ENCODE measurements around the gene PSME1. TPM values are rescaled to one million over a fixed set of nuclear protein-coding genes. Genes with fewer than 3 reads are reported as not detected.

PSME1 gene
- total and polyA plus RNA-seq, 4 donors, result 63.3 to 237 (median 101) TPM

- no peaks in the 10 kb centered on the region for H3K9me3 ChIP-seq (ENCODE audit: control insufficient read depth in 4 of 4, low read length in 3 of 4)
- H3K27ac ChIP-seq (ENCODE audit: low read depth in 1 of 2, low read length in 2 of 2), result peak within 1 kb of the TSS; percentile 89 to 91
- no peaks in the 10 kb centered on the region for H3K27me3 ChIP-seq (ENCODE audit: control insufficient read depth in 4 of 4, insufficient read depth in 4 of 4, low read length in 3 of 4)
- DNase-seq (ENCODE audit: low spot score), result peak; percentile 88
- TF ChIP-seq SP1 (IDR thresholded peaks at IDR 0.05) (peak; percentile 59), REST (IDR thresholded peaks at IDR 0.05) (no peak), HNF4A (conservative IDR thresholded peaks at IDR 0.05) (peak; percentile 78 to 84), MAX (IDR thresholded peaks at IDR 0.05) (no peak), JUND (IDR thresholded peaks at IDR 0.05) (peak in 1 of 2 donors; percentile 53), CTCF (IDR thresholded peaks at IDR 0.05; ENCODE audit: low read depth, low read length, missing input control) (no peak), HNF4G (IDR thresholded peaks at IDR 0.05) (peak; percentile 67), RAD21 (IDR thresholded peaks at IDR 0.05) (peak in 1 of 2 donors; percentile 11), RXRA (IDR thresholded peaks at IDR 0.05) (peak; percentile 38 to 63), NR2F2 (IDR thresholded peaks at IDR 0.05) (no peak), FOXA2 (IDR thresholded peaks at IDR 0.05) (no peak), TAF1 (conservative IDR thresholded peaks at IDR 0.05) (no peak), EGR1 (IDR thresholded peaks at IDR 0.05; ENCODE audit: low read depth in 2 of 2) (no peak), FOXA1 (IDR thresholded peaks at IDR 0.05) (peak; percentile 39)
- H3K4me3 ChIP-seq (ENCODE audit: low read depth in 1 of 3, low read length in 3 of 3), result peak within 1 kb of the TSS; percentile 87 to 97 (median 93)
- WGBS, result under 1% methylated on average over 25 of the region's 25 CpGs
- peaks cover 3 to 42% (median 26%) of the 10 kb centered on the region in 4 donors for H3K4me1 ChIP-seq (ENCODE audit: control insufficient read depth in 4 of 4, insufficient read depth in 4 of 4, low read length in 3 of 4)
- peak within 1 kb of the TSS; percentile 57 to 79 for H3K9ac ChIP-seq (ENCODE audit: low read depth in 1 of 2, low read length in 2 of 2)
- peaks cover 5 to 33% (median 28%) of the 10 kb centered on the region in 4 donors for H3K36me3 ChIP-seq (ENCODE audit: control insufficient read depth in 4 of 4, insufficient read depth in 3 of 4, low read depth in 1 of 4, low read length in 3 of 4)
Measured at GRCh38 chr14:24146453-24146977, 10.5 kb downstream of the PSME1 start, which contains the start of gene PSME2. TSS of gene PSME2 (minus strand) at chr14:24146610. CDS start at chr14:24146581, 29 bp downstream.

- H3K27me3 ChIP-seq (ENCODE audit: control insufficient read depth in 4 of 4, insufficient read depth in 4 of 4, low read length in 3 of 4), result no peaks in the 10 kb centered on the region
- H3K36me3 ChIP-seq (ENCODE audit: control insufficient read depth in 4 of 4, insufficient read depth in 3 of 4, low read depth in 1 of 4, low read length in 3 of 4), result peaks cover 5 to 39% (median 34%) of the 10 kb centered on the region in 4 donors
- H3K27ac ChIP-seq (ENCODE audit: low read depth in 1 of 2, low read length in 2 of 2), result peak within 1 kb of the TSS; percentile 89 to 91
- DNase-seq (ENCODE audit: low spot score), result peak; percentile 96
- H3K9me3 ChIP-seq (ENCODE audit: control insufficient read depth in 4 of 4, low read length in 3 of 4), result no peaks in the 10 kb centered on the region
- peaks cover 3 to 37% (median 22%) of the 10 kb centered on the region in 4 donors for H3K4me1 ChIP-seq (ENCODE audit: control insufficient read depth in 4 of 4, insufficient read depth in 4 of 4, low read length in 3 of 4)
- WGBS, result under 1% methylated on average over 57 of the region's 57 CpGs
- H3K4me3 ChIP-seq (ENCODE audit: low read depth in 1 of 3, low read length in 3 of 3), result peak within 1 kb of the TSS; percentile 87 to 97 (median 93)
- H3K9ac ChIP-seq (ENCODE audit: low read depth in 1 of 2, low read length in 2 of 2), result peak within 1 kb of the TSS; percentile 57 to 79
- TF ChIP-seq MAX (IDR thresholded peaks at IDR 0.05) (no peak), HNF4G (IDR thresholded peaks at IDR 0.05) (no peak), REST (IDR thresholded peaks at IDR 0.05) (no peak), HNF4A (conservative IDR thresholded peaks at IDR 0.05) (peak in 1 of 2 donors; percentile 35), JUND (IDR thresholded peaks at IDR 0.05) (no peak), RAD21 (IDR thresholded peaks at IDR 0.05) (peak in 1 of 2 donors; percentile 40), GABPA (IDR thresholded peaks at IDR 0.05 in 1 of 2, conservative IDR thresholded peaks at IDR 0.05 in 1 of 2) (peak; percentile 60 to 86), NR2F2 (IDR thresholded peaks at IDR 0.05) (peak; percentile 27), TAF1 (conservative IDR thresholded peaks at IDR 0.05) (peak; percentile 72), CTCF (IDR thresholded peaks at IDR 0.05; ENCODE audit: low read depth, low read length, missing input control) (no peak), FOXA2 (IDR thresholded peaks at IDR 0.05) (no peak)
Measured at GRCh38 chr14:24146978-24147760, 11.2 kb downstream of the PSME1 start, which contains the start of gene RNF31. TSS of gene RNF31 (plus strand) at chr14:24147498. CDS start at chr14:24147699, 201 bp downstream.
